ENCODE measurements around the gene USP34.

DNA sequence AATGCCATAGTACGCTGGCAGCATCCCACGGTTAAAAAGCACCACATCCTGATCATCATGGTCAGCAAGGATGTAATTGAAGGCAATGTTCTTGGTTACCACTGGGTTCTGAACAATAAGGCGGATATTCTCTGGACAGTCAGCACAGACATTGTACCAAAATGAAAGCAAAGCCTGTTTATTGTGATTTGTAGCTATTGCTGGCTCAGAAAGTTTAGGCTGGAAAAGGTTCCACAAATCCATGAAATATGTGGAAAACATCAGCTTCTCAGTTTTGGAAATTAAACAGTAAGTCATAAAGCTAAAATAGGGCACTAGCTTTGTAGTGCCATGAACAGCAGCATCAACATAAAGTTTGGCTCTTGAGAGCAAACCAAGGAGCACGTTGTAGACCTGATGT, 256.7 kb downstream of the USP34 start:
- TF ChIP-seq, protein P1, sequence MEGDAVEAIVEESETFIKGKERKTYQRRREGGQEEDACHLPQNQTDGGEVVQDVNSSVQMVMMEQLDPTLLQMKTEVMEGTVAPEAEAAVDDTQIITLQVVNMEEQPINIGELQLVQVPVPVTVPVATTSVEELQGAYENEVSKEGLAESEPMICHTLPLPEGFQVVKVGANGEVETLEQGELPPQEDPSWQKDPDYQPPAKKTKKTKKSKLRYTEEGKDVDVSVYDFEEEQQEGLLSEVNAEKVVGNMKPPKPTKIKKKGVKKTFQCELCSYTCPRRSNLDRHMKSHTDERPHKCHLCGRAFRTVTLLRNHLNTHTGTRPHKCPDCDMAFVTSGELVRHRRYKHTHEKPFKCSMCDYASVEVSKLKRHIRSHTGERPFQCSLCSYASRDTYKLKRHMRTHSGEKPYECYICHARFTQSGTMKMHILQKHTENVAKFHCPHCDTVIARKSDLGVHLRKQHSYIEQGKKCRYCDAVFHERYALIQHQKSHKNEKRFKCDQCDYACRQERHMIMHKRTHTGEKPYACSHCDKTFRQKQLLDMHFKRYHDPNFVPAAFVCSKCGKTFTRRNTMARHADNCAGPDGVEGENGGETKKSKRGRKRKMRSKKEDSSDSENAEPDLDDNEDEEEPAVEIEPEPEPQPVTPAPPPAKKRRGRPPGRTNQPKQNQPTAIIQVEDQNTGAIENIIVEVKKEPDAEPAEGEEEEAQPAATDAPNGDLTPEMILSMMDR (conservative IDR thresholded peaks at IDR 0.05 in 1 of 2, IDR thresholded peaks at IDR 0.05 in 1 of 2; ENCODE audit: low read depth in 1 of 2, low read length in 2 of 2): no peak
- TF ChIP-seq EZH2 (IDR thresholded peaks at IDR 0.05; ENCODE audit: low read length, missing control alignments): no peak
